Prostate gland (tissue), 2 donors: Measurements from ENCODE around the gene AFP. TPM values are rescaled to one million over a fixed set of nuclear protein-coding genes. Genes with fewer than 3 reads are reported as not detected.

ENCODE experiments used
- DNase-seq: peaks from one replicate; pipeline ENCODE4 v3.0.0-alpha.2; 2019; ENCODE audit warnings: low spot score
- H3K27ac ChIP-seq, 2 donors: fragments of 200-600 bp; sonication (generic); 2 replicates each; pipeline ENCODE4 v1.5.1; 2017 to 2019
- H3K27me3 ChIP-seq: fragments of 200-600 bp; sonication (generic); replicated peaks from 2 replicates; pipeline ENCODE4 v1.5.1; 2019; ENCODE audit not compliant: insufficient read depth
- H3K36me3 ChIP-seq, 2 donors: fragments of 200-600 bp; sonication (generic); 1 replicate in 1 of 2; 2 replicates in 1 of 2; pipeline versions ENCODE4 v1.5.1 to v1.8.1; 2017 to 2019
- H3K4me1 ChIP-seq: fragments of 200-600 bp; sonication (generic); replicated peaks from 2 replicates; pipeline ENCODE4 v1.5.1; 2019
- H3K4me3 ChIP-seq, 2 donors: fragments of 200-600 bp; sonication (generic); 2 replicates each; pipeline ENCODE4 v1.5.1; 2017 to 2019
- H3K9me3 ChIP-seq: fragments of 200-600 bp; sonication (generic); 2 replicates; pipeline ENCODE4 v1.5.1; 2017
- CTCF ChIP-seq, 4 experiments: fragments of 200-600 bp in 2 of 4; fragments of 450-650 bp in 2 of 4; sonication (generic) in 2 of 4; IDR thresholded peaks; 1 replicate in 3 of 4; 2 replicates in 1 of 4; pipeline ENCODE4 v1.5.1; 2016 to 2019; ENCODE audit warnings: antibody characterized with exemption in 4 of 4, mild to moderate bottlenecking in 2 of 4, moderate library complexity in 2 of 4
- POLR2A ChIP-seq: fragments of 450-650 bp; IDR thresholded peaks from one replicate; pipeline ENCODE4 v1.6.1; 2016; ENCODE audit warnings: antibody characterized with exemption, mild to moderate bottlenecking
- POLR2AphosphoS5 ChIP-seq: sonication (generic); formaldehyde crosslinking; IDR thresholded peaks from one replicate; pipeline ENCODE4 v1.6.1; 2017; ENCODE audit warnings: antibody characterized with exemption
- WGBS: methylation state at CpG from one replicate; pipeline ENCODE4 v1.1.5; 2018; 5-methylcytosine and 5-hydroxymethylcytosine counted together
- intact Hi-C: fragments of 100-400 bp; cut with DNase I; formaldehyde crosslinking; loops from one replicate; pipeline ENCODE4 v1.14.2; 2022
- total RNA-seq, 2 donors: library from RNA; depleted of rRNA; stranded (reverse); fragments of >200 nt; gene quantifications; one replicate each; pipeline ENCODE4 v1.1.0, GENCODE V29; 2016

The AFP gene
- total RNA-seq, 2 donors from 2014 or later: 0.45 TPM; not detected in 1

- DNase-seq: no peak
- Histone ChIP-seq H3K4me3 (no peak overlapping the region), H3K27me3 (no peaks in the 10 kb centered on the region), H3K4me1 (no peaks in the 10 kb centered on the region), H3K36me3 (no peaks in the 10 kb centered on the region), H3K27ac (no peak overlapping the region), H3K9me3 (no peaks in the 10 kb centered on the region)
- WGBS: 89% methylated on average over 3 of the region's 3 CpGs
- TF ChIP-seq POLR2AphosphoS5: no peak
- no peak for TF ChIP-seq CTCF (IDR thresholded peaks at IDR 0.05)
- TF ChIP-seq POLR2A: no peak
- intact Hi-C loops: no loop called here
These were observed 18.9 kb downstream of the AFP start for GRCh38 chr4:73454920-73455319.

GRCh38 chr4:73456177-73457022 is 20.4 kb downstream of the AFP start:
- H3K27ac ChIP-seq: no peak overlapping the region
- no peak for DNase-seq
- TF ChIP-seq POLR2A (no peak), CTCF (IDR thresholded peaks at IDR 0.05) (no peak), POLR2AphosphoS5 (no peak)
- H3K4me3 ChIP-seq: no peak overlapping the region
- no peaks in the 10 kb centered on the region for H3K27me3 ChIP-seq
- no peaks in the 10 kb centered on the region for H3K4me1 ChIP-seq
- H3K36me3 ChIP-seq: no peaks in the 10 kb centered on the region
- intact Hi-C loops: no loop called here
- H3K9me3 ChIP-seq: no peaks in the 10 kb centered on the region
- 72% methylated on average over 5 of the region's 5 CpGs for WGBS

- Histone ChIP-seq H3K36me3 (no peaks in the 10 kb centered on the region), H3K27me3 (no peaks in the 10 kb centered on the region), H3K27ac (no peak overlapping the region), H3K4me1 (no peaks in the 10 kb centered on the region), H3K4me3 (no peak overlapping the region), H3K9me3 (no peaks in the 10 kb centered on the region)
- no peak for DNase-seq
- 84% methylated on average over 4 of the region's 4 CpGs for WGBS
- TF ChIP-seq POLR2AphosphoS5: no peak
- no peak for TF ChIP-seq CTCF (IDR thresholded peaks at IDR 0.05)
- TF ChIP-seq POLR2A: no peak
- intact Hi-C loops: no loop called here
These were observed 22.4 kb downstream of the AFP start for GRCh38 chr4:73458184-73459047.

GRCh38 chr4:73459048-73459421 is 23.0 kb downstream of the AFP start:
- WGBS: 69% methylated on average over 3 of the region's 3 CpGs
- H3K36me3 ChIP-seq: no peaks in the 10 kb centered on the region
- H3K27ac ChIP-seq: no peak overlapping the region
- no peaks in the 10 kb centered on the region for H3K9me3 ChIP-seq
- no peaks in the 10 kb centered on the region for H3K27me3 ChIP-seq
- DNase-seq: no peak
- no peak overlapping the region for H3K4me3 ChIP-seq
- H3K4me1 ChIP-seq: no peaks in the 10 kb centered on the region
- no peak for TF ChIP-seq CTCF (IDR thresholded peaks at IDR 0.05)
- no peak for TF ChIP-seq POLR2AphosphoS5
- TF ChIP-seq POLR2A: no peak
- intact Hi-C loops: no loop called here
